ENCODE data around the gene ZFYVE9. TPM values are rescaled to one million over a fixed set of nuclear protein-coding genes. Genes with fewer than 3 reads are reported as not detected.
"Not testable (repeated sequence)": the region's sequence is repeated elsewhere in the genome, so short reads cannot be mapped to it uniquely, and the experiment has no call there.

ZFYVE9 gene
- total RNA-seq, 1 experiment from 2014 or later, result 18.0 TPM

DNA sequence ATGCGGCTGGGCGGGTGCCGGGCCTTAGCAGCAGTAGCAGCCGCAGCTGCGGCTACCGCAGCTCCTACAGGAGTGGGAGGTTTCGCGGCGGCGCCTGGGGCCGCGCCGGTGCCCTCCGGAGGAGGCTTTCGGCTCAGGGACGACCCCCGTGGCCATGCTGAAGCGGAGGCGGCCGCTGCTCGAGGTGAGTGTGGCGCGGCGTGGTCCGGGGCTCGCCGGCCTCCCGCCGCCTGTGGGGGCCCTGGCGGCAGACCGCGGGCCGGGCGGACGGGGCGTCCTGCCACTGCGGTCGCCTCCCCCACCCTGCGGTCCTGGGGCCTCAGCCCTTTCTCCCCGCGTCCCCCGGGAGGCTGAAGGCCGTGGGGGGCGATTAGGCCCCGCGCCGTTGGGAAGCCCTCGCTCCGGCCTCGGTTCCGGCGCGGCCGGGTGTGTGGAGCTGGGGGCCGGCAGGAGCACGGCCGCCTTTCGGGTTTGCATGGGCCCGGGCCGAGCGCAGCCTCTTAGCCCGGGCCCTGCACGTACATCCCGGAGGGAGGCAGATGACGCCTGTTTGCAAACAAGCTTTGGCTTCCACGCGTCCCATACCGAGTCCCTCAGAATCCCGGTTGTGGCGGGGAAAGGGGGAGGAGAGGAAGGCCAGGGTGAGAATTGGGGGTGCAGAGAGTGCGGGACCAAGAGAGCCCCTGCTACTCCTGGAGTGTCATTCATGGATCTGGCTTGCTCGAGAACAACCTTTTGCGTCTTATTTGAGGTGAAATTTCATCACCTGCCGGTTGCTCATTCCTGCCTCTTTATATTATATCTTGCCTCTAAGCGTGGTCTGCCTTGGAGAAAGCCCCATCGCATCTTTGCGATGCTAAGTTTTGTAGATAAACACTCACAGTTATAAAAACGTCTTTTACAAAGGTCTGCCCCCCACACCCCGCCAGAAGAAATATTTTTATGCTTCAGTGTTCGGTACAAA, 613 bp downstream of the ZFYVE9 start:
- TF ChIP-seq, protein P1, sequence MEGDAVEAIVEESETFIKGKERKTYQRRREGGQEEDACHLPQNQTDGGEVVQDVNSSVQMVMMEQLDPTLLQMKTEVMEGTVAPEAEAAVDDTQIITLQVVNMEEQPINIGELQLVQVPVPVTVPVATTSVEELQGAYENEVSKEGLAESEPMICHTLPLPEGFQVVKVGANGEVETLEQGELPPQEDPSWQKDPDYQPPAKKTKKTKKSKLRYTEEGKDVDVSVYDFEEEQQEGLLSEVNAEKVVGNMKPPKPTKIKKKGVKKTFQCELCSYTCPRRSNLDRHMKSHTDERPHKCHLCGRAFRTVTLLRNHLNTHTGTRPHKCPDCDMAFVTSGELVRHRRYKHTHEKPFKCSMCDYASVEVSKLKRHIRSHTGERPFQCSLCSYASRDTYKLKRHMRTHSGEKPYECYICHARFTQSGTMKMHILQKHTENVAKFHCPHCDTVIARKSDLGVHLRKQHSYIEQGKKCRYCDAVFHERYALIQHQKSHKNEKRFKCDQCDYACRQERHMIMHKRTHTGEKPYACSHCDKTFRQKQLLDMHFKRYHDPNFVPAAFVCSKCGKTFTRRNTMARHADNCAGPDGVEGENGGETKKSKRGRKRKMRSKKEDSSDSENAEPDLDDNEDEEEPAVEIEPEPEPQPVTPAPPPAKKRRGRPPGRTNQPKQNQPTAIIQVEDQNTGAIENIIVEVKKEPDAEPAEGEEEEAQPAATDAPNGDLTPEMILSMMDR (IDR thresholded peaks at IDR 0.05), result peak; percentile 76
- TF ChIP-seq, protein P2, sequence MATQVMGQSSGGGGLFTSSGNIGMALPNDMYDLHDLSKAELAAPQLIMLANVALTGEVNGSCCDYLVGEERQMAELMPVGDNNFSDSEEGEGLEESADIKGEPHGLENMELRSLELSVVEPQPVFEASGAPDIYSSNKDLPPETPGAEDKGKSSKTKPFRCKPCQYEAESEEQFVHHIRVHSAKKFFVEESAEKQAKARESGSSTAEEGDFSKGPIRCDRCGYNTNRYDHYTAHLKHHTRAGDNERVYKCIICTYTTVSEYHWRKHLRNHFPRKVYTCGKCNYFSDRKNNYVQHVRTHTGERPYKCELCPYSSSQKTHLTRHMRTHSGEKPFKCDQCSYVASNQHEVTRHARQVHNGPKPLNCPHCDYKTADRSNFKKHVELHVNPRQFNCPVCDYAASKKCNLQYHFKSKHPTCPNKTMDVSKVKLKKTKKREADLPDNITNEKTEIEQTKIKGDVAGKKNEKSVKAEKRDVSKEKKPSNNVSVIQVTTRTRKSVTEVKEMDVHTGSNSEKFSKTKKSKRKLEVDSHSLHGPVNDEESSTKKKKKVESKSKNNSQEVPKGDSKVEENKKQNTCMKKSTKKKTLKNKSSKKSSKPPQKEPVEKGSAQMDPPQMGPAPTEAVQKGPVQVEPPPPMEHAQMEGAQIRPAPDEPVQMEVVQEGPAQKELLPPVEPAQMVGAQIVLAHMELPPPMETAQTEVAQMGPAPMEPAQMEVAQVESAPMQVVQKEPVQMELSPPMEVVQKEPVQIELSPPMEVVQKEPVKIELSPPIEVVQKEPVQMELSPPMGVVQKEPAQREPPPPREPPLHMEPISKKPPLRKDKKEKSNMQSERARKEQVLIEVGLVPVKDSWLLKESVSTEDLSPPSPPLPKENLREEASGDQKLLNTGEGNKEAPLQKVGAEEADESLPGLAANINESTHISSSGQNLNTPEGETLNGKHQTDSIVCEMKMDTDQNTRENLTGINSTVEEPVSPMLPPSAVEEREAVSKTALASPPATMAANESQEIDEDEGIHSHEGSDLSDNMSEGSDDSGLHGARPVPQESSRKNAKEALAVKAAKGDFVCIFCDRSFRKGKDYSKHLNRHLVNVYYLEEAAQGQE (IDR thresholded peaks at IDR 0.05; ENCODE audit: insufficient read depth in 1 of 2, low read depth in 2 of 2, low read length in 1 of 2), result no peak
- TF ChIP-seq SIN3A (IDR thresholded peaks at IDR 0.05; ENCODE audit: borderline replicate concordance, insufficient read depth, low read depth, low read length), result peak; percentile 73; the same call in 1 of the 2 replicates
- intact Hi-C loops (cut with micrococcal nuclease; ENCODE audit: unreplicated experiment), result loop anchor here (5.0 kb wide), 1 partner anchor 155 kb away; no protein-coding TSS in a partner anchor
- peak; percentile 84 for ATAC-seq
- BruUV-seq (replicated peaks), result no TSS peak
- H3K4me1 ChIP-seq (ENCODE audit: control insufficient read depth, insufficient read depth, low read length), result peaks cover 25% of the 10 kb centered on the region
- DNase-seq (ENCODE audit: low read depth, low spot score), result no peak
- H3K9me3 ChIP-seq (ENCODE audit: control insufficient read depth, insufficient read depth, low read depth, low read length), result no peaks in the 10 kb centered on the region
- H3K4me3 ChIP-seq (ENCODE audit: low read depth in 2 of 2, low read length in 2 of 2), result peak overlapping the region; percentile 75 to 90
- peak overlapping the region; percentile 77 for H3K27ac ChIP-seq (ENCODE audit: low read length)
- no peaks in the 10 kb centered on the region for H3K27me3 ChIP-seq (ENCODE audit: control insufficient read depth, insufficient read depth, low read length)
- H3K36me3 ChIP-seq (ENCODE audit: control insufficient read depth, insufficient read depth, low read length), result no peaks in the 10 kb centered on the region
- CTCF ChIA-PET, result interaction anchor here (0.9 kb wide), 1 partner anchor 226 kb away, joined by 4 read pairs; no protein-coding TSS in a partner anchor
- in situ Hi-C loops (cut with HindIII; ENCODE audit: low pct_unique_long_range_greater_than_20kb, low sequenced_read_pairs), result no loop called here
- POLR2A ChIA-PET, result no interaction called here

DNA sequence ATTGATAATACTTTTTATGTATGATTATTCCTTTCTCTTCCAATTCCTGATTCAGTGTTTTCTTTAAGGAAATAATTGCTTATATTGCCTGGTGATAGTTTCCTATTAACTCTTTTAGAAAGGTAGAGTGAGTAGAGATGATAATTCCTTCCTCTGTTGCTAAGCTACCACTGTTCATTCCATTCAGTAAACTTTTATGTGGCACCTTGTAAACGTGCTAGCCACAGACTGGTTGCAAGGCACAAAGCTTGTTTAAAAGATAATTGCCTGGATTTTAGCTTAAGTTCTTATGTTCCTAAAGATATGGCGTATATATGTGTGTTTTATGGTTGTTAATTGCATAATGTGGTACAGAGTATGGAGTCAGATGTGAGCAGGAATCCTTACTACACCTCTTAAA, 3.2 kb downstream of the ZFYVE9 start:
- Histone ChIP-seq H3K27ac (ENCODE audit: low read length) (no peak overlapping the region), H3K4me3 (ENCODE audit: low read depth in 2 of 2, low read length in 2 of 2) (no peak overlapping the region), H3K9me3 (ENCODE audit: control insufficient read depth, insufficient read depth, low read depth, low read length) (no peaks in the 10 kb centered on the region), H3K36me3 (ENCODE audit: control insufficient read depth, insufficient read depth, low read length) (no peaks in the 10 kb centered on the region), H3K4me1 (ENCODE audit: control insufficient read depth, insufficient read depth, low read length) (peaks cover 25% of the 10 kb centered on the region), H3K27me3 (ENCODE audit: control insufficient read depth, insufficient read depth, low read length) (no peaks in the 10 kb centered on the region)
- no TSS peak for BruUV-seq (replicated peaks)
- in situ Hi-C loops (cut with HindIII; ENCODE audit: low pct_unique_long_range_greater_than_20kb, low sequenced_read_pairs) (no loop called here), intact Hi-C loops (cut with micrococcal nuclease; ENCODE audit: unreplicated experiment) (no loop called here)
- TF ChIP-seq SIN3A (IDR thresholded peaks at IDR 0.05; ENCODE audit: borderline replicate concordance, insufficient read depth, low read depth, low read length) (no peak), POLR2AphosphoS5 (IDR thresholded peaks at IDR 0.05; ENCODE audit: low read depth, low read length) (no peak)
- DNase-seq (ENCODE audit: low read depth, low spot score) (no peak), ATAC-seq (no peak)
- ChIA-PET CTCF (no interaction called here), POLR2A (interaction anchor here (0.5 kb wide), 1 partner anchor 1078 kb away, joined by 3 read pairs; no protein-coding TSS in a partner anchor)

DNA sequence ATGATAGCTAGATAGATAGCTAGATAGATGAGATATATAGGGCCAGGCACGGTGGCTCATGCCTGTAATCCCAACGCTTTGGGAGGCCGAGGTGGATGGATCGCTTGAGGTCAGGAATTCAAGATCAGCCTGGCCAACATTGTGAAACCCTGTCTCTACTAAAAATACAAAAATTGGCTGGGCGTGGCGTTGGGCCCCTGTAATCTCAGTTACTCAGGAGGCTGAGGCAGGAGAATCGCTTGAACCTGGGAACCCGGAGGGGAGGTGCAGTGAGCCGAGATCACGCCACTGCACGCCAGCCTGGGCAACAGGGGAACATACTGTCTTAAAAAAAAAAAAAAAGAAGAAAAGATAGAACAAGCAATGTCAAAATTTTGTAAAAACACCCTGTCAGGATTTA, 8.6 kb downstream of the ZFYVE9 start:
- H3K27ac ChIP-seq (ENCODE audit: low read length); intact Hi-C loops (cut with micrococcal nuclease; ENCODE audit: unreplicated experiment); H3K9me3 ChIP-seq (ENCODE audit: control insufficient read depth, insufficient read depth, low read depth, low read length); H3K4me3 ChIP-seq (ENCODE audit: low read depth in 2 of 2, low read length in 2 of 2); POLR2A ChIA-PET; H3K4me1 ChIP-seq (ENCODE audit: control insufficient read depth, insufficient read depth, low read length); DNase-seq (ENCODE audit: low read depth, low spot score); CTCF ChIA-PET; H3K36me3 ChIP-seq (ENCODE audit: control insufficient read depth, insufficient read depth, low read length); ATAC-seq; BruUV-seq (replicated peaks); in situ Hi-C loops (cut with HindIII; ENCODE audit: low pct_unique_long_range_greater_than_20kb, low sequenced_read_pairs); H3K27me3 ChIP-seq (ENCODE audit: control insufficient read depth, insufficient read depth, low read length): not testable (repeated sequence)
